ENCODE results near the gene ABTB2. TPM values are rescaled to one million over a fixed set of nuclear protein-coding genes. Genes with fewer than 3 reads are reported as not detected.
"Not testable (repeated sequence)": the region's sequence is repeated elsewhere in the genome, so short reads cannot be mapped to it uniquely, and the experiment has no call there.

ABTB2 gene
- total RNA-seq, 4 donors from 2014 or later, result 2.9 to 8.2 (median 6.6) TPM

DNA sequence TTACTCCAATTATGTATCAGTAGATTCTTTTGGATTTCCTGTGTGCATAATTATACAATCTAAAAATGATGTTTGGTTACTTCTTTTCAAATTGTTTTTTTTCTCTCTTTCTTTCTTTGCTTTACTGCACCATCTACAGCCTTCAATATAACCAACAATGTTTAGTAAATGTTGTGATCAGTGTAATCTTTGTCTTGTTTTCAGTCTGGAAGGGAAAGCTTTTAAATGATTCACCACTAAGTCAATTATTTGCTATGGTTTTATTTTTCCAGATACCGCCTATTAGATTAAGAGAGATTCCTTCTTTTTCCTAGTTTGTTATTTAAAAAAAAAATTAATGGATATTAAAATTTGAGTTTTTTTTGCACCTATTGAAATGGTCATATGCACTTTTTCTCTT, 29.8 kb upstream of the ABTB2 start:
- Histone ChIP-seq H3K27ac (no peak overlapping the region), H3K4me3 (no peak overlapping the region), H3K9me3 (no peaks in the 10 kb centered on the region), H3K27me3 (no peaks in the 10 kb centered on the region), H3K4me1 (no peaks in the 10 kb centered on the region), H3K36me3 (no peaks in the 10 kb centered on the region)
- TF ChIP-seq POLR2A (IDR thresholded peaks at IDR 0.05), result no peak
- TF ChIP-seq CTCF (IDR thresholded peaks at IDR 0.05), result no peak
- DNase-seq, result no peak
- intact Hi-C loops (cut with DNase I; ENCODE audit: low total_unique reads), result no loop called here

DNA sequence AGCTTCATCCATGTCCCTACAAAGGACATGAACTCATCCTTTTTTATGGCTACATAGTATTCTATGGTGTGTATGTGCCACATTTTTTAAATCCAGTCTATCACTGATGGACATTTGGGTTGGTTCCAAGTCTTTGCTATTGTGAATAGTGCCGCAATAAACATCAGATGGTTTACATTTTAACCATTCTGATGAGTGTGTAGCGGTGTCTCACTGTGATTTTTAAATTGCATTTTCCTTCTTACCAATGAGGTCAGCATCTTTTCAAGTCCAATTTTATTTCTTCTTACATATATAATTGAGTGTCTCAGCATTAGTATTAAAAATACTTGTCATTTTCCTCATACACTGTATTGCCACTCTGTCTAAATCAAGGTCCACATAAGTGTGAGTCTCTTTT, 28.5 kb upstream of the ABTB2 start:
- H3K9me3 ChIP-seq; H3K36me3 ChIP-seq; H3K4me1 ChIP-seq; H3K27ac ChIP-seq; DNase-seq; H3K27me3 ChIP-seq; intact Hi-C loops (cut with DNase I; ENCODE audit: low total_unique reads); H3K4me3 ChIP-seq: not testable (repeated sequence)

DNA sequence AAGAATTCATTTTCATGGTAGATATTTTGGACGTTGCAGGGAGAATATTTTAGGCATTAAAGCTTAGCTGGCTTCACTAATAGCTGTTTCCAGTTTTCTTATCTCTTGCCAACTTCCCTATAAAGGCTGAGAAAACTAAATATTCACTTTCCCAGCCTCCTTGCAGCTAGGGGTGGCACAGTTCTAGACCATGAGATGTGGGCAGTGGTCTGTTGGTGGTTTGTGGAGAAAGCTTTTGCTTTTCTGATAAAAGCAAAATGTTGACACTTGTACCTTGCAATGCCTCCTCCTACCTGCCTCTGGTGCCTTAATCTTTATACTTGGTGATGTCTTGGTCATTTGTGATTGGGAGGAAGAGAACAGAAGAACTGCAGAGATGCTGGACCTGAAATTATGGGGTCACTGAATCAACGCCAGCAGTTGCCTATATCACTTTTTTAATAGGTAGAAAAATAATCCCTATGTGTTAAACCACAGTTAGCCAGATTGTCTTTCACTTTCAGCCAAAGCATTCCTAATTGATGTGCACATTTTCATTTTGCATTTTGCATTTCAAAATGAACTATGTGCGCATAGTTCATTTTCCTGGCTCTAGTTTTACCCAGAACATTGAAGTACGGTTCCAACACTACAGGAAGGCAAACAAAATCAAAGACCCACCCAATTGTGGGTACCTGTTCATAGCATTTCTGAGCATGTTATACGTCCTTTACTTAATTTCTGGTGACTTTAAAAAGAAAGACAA, 24.9 kb upstream of the ABTB2 start:
- no peak for TF ChIP-seq POLR2A (IDR thresholded peaks at IDR 0.05)
- TF ChIP-seq CTCF (IDR thresholded peaks at IDR 0.05), result no peak
- no peak for DNase-seq
- Histone ChIP-seq H3K27me3 (no peaks in the 10 kb centered on the region), H3K27ac (no peak overlapping the region), H3K36me3 (no peaks in the 10 kb centered on the region), H3K4me1 (no peaks in the 10 kb centered on the region), H3K4me3 (no peak overlapping the region), H3K9me3 (peaks cover 0 to 10% of the 10 kb centered on the region in 2 donors)
- intact Hi-C loops (cut with DNase I; ENCODE audit: low total_unique reads), result no loop called here

- peaks cover 0 to 17% of the 10 kb centered on the region in 2 donors for H3K9me3 ChIP-seq
- H3K4me1 ChIP-seq, result no peaks in the 10 kb centered on the region
- intact Hi-C loops (cut with DNase I; ENCODE audit: low total_unique reads), result no loop called here
- no peak overlapping the region for H3K27ac ChIP-seq
- H3K4me3 ChIP-seq, result no peak overlapping the region
- no peaks in the 10 kb centered on the region for H3K27me3 ChIP-seq
- H3K36me3 ChIP-seq, result no peaks in the 10 kb centered on the region
- no peak for DNase-seq
- no peak for TF ChIP-seq CTCF (IDR thresholded peaks at IDR 0.05)
- no peak for TF ChIP-seq POLR2A (IDR thresholded peaks at IDR 0.05)
Observed at GRCh38 chr11:34381775-34382174, 24.0 kb upstream of the ABTB2 start.

- Histone ChIP-seq H3K4me1 (no peaks in the 10 kb centered on the region), H3K4me3 (no peak overlapping the region), H3K9me3 (peaks cover 0 to 17% of the 10 kb centered on the region in 2 donors), H3K27ac (no peak overlapping the region), H3K36me3 (no peaks in the 10 kb centered on the region), H3K27me3 (no peaks in the 10 kb centered on the region)
- TF ChIP-seq CTCF (IDR thresholded peaks at IDR 0.05) (no peak), POLR2A (IDR thresholded peaks at IDR 0.05) (no peak)
- intact Hi-C loops (cut with DNase I; ENCODE audit: low total_unique reads), result no loop called here
- no peak for DNase-seq
Observed at GRCh38 chr11:34380696-34381095, 22.9 kb upstream of the ABTB2 start.
